GM19043 (cell line): ENCODE results near the gene PPM1H.

Experiments used
- ATAC-seq: cut with Tn5 transposase; IDR thresholded peaks from one replicate; pipeline ENCODE4 v1.9.1; 2021; ENCODE audit warnings: low read depth; ENCODE audit not compliant: unreplicated experiment

The PPM1H gene

DNA sequence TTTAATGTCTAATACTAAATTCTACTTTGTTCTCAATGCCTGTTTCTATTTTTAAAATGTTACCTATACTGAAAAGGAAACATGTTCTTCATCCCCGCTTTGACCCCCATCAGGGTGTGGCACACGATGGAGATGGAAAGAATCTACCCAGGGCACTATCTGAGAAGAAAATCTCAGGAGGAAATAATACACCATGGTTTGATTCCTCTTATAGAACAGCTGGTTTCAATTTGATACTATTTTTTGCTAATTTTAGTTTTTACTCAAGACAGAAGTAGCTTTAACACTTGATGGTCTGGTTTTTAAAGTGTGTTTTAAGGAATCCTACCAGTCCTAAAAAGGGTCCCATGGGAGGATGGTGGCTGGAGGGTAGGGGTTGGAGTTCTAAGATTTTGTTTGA is 56.7 kb downstream of the PPM1H start:
- no peak for ATAC-seq

DNA sequence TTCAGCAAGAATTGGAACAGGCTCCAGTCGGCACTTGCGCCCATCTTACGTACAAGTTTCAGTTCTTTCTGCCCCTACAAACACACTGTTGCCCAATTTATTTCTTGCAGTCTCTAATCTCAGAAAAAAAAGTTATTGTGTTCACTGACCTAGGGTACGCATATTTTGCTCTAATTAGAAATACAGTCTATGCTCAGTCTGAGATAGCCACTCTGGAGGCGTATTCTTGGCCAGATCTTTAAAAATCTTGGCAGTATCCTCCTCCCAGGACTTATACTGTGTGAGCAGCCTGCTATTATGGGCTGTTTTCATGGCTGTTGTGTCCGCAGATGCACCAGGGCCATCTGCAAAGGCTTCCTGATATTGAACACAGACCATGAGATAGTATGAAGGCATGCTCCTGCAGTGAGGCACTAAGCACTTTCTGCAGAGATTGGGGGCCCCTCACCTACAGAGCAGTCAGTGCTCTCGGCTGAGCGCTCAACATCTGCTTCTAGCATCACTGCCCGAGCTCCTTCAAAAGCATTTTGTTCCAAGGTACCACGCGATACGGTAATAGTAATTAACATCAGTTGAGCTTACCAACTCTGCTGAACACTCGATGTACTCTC is 57.9 kb downstream of the PPM1H start:
- no peak for ATAC-seq

DNA sequence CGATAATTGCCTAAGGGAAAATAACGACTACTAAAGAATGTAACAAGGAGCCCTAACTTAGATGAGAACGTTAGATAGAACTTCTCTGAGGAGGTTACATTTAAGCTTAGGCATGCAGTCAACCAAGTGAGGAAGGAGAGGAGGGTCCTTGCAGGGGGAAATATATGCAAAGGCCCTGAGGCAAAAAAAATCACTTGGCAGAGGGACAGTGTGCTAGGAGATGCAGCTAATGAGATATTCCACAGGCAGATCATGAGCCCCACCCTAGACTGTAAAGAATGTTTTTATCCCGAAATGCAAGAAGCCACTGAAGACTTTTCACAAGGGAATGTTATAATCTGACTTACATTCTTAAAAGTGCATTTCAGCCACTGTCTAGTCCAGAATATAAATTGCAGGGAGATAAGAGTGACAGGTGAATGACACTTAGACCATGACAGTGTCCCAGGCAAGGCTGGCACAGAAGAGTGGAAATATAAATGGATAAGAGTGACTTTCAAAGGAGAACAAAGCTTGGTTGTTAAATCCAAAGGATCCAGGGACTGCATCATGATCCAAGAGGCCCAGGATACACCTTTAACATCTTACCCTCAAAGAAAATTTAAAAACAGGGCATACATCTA is 61.0 kb downstream of the PPM1H start:
- ATAC-seq: no peak

DNA sequence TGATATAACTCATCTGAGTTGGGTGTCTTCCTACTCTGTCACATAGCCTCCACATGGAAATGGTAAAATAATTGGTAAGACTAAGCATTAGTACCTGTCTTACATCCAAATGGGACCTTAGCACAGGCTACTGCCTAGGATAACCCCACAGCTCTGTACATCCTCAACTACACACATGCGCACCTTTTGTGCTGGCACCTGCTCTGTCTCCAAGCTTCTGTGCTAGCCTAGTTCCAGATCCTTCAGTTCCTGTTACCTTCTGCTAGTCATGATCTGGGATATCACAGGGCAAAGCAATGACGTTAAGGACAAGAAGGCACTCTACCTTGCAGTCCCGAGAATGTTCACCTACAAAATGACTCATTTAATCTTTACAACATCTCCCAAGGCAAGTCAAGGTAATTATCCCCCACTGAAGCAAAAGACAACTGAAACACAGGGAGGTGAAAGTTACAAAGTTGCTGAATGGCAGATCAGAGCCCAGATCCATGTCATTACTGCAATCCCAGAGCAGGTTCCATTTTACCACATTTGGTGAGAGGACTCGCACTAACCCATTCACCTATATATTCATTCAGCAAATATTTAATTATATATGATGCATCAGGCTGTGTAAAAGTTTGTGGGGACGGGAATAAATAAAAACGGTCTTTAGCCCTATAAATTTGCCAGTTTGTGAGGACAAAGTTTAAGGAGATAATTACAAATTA is 61.7 kb downstream of the PPM1H start:
- no peak for ATAC-seq

DNA sequence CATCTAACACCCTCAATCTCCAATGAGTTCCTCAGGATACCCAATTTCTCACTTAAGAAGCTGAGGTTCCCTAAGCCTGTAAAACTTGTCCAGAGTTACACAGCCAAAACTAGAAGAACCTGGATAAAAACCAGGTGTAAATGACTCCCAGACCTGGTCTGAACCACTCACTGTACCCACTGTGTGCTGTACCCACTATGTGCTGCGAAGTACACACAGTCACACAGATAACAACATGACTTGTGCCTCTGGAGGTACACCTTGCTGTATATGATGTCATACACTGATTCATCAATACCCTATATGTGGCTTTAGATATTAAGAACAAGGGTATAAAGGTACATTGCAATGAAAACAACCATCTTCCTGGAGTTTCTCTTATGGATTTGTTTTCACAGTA is 66.1 kb downstream of the PPM1H start:
- ATAC-seq: no peak

DNA sequence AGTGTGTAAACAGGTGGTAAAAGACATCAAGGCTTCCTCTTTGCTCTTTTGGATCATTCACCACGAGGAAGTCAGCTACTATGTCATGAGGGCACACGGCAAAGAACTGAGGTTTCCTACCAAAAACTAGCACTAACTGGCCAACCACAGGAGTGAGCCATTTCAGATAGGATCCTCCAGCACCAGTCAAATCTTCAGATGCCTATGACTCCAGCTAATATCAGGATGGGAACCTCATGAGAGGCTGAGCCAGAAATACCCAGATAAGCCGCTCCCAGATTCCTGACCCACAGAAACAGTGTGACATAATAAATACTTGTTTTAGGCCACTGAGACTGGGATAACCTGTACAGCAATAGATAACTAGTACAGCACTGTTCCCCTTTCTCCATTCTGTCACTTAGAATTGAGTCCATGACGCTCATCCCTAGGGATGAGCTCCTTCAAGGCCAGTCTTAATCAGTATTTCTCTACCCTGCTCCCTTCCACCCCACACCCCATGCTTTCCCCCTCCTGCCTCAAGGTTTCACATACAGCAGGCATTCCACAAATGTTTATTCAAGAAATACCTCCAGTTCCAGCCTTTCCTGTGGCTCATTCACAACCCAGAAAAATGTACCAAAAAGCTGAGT is 68.4 kb downstream of the PPM1H start:
- no peak for ATAC-seq

DNA sequence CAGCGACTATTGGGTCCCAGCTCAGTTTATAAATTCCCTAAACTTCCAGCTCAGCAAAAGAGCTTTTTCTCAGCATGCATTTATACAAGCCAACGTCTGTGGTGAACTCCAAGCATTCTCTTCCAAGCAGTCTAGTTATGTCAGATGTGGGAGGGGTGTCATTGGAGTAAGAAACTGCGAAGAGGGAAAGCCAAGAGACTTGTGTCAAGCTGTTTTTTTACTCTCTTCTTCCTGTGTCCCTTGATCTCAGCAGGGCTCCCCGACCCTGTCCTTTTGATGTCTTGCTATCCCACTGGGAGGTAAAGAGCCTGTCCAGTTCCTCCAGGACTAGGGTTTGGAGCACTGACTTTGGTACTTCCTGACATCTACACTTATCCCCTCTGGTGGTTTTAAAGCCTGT is 69.0 kb downstream of the PPM1H start:
- ATAC-seq: no peak

DNA sequence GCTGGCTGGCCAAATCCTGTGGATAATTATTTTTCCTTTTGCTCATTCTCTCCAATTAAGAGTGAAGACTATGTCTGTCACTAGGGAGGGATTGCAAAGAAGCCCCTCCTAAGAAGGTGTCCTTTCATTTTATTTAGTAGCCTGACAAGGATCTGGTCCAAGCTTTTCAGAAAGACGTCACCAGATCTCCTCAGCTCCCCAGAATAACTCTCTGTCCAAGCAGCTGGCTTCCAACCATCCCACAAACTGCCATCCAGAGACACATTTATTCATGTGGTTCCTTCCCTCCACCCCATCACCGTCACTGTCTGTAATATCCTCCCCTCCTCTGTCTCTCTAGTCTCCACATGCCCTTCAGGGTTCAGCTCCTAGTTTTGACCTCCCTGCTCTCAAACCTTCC is 69.9 kb downstream of the PPM1H start:
- ATAC-seq: no peak

DNA sequence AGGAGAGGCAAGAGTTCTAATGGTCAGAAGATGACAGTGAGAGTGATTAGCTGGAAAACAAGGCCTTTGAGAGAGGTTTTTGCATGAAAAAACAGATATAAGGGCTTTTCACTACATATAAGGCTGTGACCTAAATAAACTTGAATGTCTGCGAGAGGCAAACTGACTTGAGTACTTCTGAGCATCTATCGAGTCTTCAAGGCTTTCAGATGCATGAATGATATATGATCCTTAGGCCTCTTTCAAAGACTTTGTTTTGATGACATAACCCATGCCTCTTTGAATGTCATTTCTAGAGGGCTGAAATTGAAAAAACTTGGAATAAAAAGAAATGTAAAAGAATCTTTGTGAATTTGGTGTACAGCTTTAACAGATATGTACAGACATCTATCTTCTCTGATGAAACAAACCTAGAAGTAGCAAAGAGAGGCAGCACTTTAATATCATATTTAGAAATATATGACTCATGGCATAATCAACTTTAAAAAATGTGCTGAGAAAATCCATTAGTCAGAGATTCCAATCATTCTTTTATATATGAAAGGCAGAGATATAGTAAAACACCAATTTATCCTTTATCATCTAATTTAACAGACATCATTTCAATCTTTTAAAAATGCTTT is 72.6 kb downstream of the PPM1H start:
- no peak for ATAC-seq

DNA sequence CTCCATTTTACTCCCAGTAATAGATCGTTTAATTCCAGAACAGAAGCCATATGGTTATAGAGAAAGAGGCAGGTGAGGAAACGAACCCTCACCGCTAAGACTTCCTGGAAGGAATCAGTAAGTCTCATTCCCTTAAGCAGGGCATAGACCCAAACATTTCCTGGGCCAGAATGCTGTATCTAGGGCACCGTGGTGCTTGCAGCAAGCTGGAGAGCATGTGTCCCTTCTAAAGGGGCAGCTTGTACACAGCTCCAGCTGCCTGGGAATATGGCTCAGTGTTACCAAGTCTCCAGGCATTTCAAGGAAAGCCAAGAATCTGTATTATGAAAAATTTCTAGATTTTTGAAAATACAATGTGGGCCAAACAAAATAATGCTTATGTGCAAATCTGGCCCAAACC is 73.4 kb downstream of the PPM1H start:
- ATAC-seq: no peak

DNA sequence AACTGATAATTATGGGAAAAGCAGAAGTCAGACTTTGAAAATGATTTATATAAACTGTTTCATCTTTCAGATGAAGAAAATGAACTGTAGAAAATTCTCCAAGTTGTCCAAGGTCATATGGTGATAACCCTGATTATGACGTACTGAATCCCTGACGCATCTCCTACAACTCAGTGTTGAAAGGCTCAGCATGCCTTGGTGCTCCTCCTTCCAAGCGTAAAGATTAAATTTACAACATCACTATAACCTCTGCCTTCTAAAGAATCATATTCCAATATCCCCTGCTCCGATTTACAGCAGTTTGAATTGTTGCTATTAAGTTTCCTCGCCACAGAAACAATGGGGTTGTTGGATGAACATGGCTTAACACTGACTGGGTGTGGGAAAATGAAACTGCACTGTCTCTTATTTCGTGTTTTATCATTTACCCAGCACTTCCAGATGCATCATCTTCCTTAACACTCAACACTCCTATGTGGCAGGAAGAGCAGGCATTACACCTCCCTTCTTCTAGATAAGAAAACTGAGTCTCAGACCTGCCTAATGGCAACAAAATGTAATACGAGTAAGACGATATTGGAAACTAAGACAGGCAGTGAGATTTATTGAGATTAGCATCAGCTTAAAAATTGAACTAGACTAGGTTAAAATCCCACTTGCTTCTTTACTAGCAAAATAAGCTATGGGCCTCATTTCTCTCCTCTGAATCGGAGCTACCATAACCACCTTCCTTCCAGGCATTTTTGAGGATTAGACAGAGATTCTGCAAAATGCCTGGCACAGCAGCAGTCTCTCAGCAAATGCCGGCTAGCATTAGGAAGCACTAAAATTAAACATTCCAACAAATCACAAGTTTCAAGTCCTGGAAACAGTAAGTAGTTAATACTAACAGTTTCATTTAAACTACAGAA is 74.2 kb downstream of the PPM1H start:
- no peak for ATAC-seq

DNA sequence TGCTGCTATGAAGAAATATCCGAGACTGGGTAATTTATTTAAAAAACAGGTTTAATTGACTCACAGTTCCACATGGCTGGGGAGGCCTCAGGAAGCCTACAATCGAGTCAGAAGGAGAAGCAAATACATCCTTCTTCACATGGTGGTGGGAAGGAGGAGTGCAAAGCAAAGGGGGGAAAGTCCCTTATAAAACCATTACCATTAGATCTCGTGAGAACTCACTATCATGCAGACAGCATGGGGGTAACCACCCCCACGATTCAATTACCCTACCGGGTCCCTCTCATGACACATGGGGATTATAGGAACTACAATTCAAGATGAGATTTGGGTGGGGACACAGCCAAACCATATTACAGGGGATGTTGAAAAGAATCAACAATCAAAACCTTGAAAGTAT is 74.9 kb downstream of the PPM1H start:
- ATAC-seq: no peak

DNA sequence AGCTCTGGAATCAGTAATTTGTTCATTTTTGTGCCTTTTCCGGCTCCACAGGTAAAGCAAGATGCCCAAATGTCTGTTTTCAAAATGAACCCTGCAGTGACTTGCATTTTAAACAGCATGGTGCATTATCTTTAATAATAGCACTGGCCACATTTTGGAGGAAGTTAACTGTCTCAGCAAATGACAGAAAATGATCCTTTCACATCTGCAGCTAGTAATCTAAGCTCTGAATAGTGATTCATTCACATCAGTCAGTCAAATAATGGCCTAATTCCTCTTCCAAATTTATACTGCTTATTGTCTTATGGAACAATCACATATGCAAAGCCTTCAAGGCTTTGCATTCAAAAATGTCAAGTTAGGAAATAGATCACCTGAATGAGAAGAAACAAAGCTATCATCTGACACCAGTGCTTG is 75.6 kb downstream of the PPM1H start:
- ATAC-seq: no peak

DNA sequence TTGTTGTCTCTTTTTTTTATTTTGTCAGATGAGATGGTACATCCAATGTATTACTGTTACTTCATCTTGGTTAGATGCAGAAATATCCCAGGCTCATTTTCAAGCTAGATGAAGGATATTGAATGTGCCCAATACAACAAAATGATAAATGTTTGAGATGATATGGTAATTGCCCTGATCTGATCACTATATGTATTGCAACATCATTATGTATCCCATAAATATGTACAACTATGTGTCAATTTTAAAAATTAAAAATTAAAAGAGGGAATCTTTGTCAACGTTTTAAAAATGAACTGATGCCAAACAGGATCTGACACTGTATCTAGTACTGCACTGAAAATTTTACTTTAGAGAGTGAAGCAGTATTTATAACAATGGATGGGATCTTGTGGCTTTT is 78.5 kb downstream of the PPM1H start:
- no peak for ATAC-seq

DNA sequence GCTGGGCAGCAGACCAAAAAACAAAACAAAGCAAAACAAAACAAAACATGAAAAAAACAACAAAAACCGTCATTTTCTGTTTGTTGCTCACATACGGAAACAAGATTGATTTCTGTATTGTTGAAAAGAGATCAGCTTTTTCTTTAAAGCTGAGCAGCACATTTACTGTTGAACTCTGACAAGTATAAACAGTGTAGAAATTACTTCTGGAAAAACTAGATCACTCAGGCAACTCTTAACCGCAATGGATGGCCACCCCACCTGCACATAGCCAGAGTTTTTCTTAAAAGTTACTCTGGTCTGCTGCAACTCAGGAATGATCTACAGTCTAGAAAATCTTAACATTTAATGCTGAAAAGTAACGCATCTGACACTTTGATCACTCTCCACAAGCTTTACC is 80.9 kb downstream of the PPM1H start:
- ATAC-seq: no peak

DNA sequence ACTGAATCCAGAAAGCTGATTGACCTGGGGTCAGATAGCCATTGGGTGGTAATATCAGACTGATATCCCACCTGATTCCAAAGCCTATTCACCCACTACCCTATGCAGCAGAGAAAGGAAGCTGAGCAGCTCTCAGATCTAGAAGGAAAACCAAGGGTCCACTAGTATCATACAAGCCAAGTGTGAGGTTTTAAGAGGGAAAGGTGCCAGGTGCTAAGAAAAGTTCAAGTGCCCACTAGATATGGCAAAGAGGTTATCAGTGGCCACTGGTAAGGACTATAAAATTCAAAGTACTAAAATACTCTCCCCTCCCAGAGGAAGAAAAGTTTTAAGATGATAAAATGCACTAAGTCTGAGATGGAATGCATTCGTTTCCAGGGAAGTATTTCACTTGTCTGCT is 85.6 kb downstream of the PPM1H start:
- ATAC-seq: no peak

DNA sequence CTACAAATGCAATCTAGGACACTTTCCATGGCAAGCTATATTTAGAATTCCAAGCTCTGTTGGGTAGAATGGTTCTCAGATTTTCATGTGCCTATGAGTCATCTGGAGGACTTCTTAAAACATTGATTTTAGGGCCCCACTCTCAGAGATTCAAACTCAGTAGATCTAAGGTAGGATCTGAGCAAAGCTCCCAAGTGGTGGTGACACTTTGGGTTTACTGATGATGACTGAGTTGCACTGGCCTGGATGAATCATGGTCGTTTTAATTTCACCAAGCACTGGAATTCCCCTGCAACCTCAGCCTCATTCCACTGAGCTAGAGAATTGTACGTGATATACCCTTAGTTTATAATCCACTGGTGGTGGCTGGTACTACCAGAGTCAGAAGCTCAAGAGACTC is 86.5 kb downstream of the PPM1H start:
- ATAC-seq: no peak

DNA sequence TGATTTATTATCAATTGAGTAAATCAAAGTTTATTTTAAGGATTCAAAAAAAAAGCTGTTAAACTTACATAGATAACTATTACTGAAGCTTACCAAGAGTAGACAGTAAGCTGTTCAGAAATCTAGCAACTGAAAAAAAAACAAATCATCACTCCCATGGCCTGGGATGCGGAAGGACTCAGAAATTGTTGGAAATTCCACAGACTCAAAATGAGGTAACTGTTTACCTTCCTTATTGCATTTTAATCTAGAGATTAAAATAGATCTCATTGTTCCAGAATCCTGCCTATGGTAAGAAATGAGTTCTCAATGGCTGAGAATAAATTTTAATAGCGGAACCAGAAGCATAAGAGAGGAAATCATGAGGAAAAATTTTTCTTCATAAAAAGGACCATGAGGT is 87.2 kb downstream of the PPM1H start:
- no peak for ATAC-seq

DNA sequence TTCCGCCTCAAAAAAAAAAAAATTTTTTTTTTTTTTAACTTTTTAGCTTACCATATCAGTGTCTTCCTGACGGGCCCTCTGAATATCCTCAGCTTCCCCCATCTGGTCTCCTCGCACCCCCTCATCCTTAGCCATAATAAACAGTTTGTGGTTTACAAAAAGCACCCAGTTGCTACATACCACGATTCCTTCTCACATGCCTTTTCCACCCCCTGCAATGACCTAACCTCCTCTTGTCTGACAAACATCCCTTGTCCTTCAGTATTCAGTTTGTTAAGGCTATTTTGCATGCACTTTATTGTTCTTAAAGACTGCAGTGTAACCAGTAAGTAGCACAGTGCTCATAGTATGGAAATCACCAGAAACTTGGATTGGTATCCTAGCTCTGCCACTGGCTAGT is 88.5 kb downstream of the PPM1H start:
- no peak for ATAC-seq

DNA sequence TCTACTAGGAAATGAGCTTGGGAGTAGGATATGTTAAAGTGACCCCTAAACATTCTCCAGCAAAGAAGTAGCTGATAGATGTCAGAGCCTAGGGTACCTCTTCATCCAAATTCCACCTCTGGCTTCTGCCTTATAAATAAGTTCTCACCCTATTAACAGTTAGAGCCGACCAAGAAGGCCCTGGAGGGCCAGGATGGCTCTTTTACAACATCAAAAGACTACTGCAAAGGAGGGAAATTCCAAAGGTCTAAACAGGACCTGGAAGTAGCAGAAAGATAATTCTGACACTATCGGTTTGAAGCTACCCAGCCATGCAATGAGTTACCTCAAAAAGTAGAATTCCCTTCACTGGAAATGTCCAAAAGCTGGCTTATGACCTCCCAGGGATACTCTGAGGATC is 90.0 kb downstream of the PPM1H start:
- no peak for ATAC-seq
